Hepatocyte (in vitro differentiated cells): ENCODE results near the gene ITPR1.

Experiments
- CTCF ChIP-seq: fragments of 200-600 bp; sonication (generic); IDR thresholded peaks from 2 replicates; pipeline ENCODE4 v1.5.1; 2016; ENCODE audit warnings: antibody characterized with exemption, mild to moderate bottlenecking; ENCODE audit not compliant: poor library complexity
- EZH2 ChIP-seq: fragments of 200-600 bp; sonication (generic); IDR thresholded peaks from 2 replicates; pipeline ENCODE4 v1.6.1; 2016; ENCODE audit warnings: antibody characterized with exemption, mild to moderate bottlenecking, borderline replicate concordance

GRCh38 chr3:4461468-4462090, 31.6 kb upstream of the ITPR1 start:
- TF ChIP-seq CTCF (no peak), EZH2 (no peak)
